MM.1S (cell line): Measurements from ENCODE around the gene TMEM121.

Experiments used
- DNase-seq: peaks from one replicate; pipeline ENCODE4 v3.0.0-alpha.2; 2015
- H2AFZ ChIP-seq: fragments of 300-600 bp; sonication (generic); 2 replicates; pipeline ENCODE4 v1.6.0; 2016; ENCODE audit warnings: antibody characterized with exemption, low read length
- H3F3A ChIP-seq: fragments of 300-600 bp; sonication (generic); 2 replicates; pipeline ENCODE4 v1.6.1; 2016; ENCODE audit warnings: mild to moderate bottlenecking, antibody characterized with exemption, low read length, moderate library complexity, mixed read lengths; ENCODE audit not compliant: insufficient read depth
- H3K27ac ChIP-seq: fragments of 300-600 bp; sonication (generic); 2 replicates; pipeline ENCODE4 v1.5.1; 2016; ENCODE audit warnings: mild to moderate bottlenecking, low read length
- H3K27me3 ChIP-seq: fragments of 300-600 bp; sonication (generic); replicated peaks from 2 replicates; pipeline ENCODE4 v1.6.0; 2016; ENCODE audit warnings: low read length; ENCODE audit not compliant: insufficient read depth
- H3K36me3 ChIP-seq: fragments of 300-600 bp; sonication (generic); replicated peaks from 2 replicates; pipeline ENCODE4 v1.6.1; 2016; ENCODE audit warnings: mild to moderate bottlenecking, low read length, mixed read lengths; ENCODE audit not compliant: insufficient read depth
- H3K4me1 ChIP-seq: fragments of 300-600 bp; sonication (generic); 2 replicates; pipeline ENCODE4 v1.6.1; 2016; ENCODE audit warnings: low read length, mixed read lengths
- H3K4me2 ChIP-seq: fragments of 300-600 bp; sonication (generic); 2 replicates; pipeline ENCODE4 v1.6.0; 2016; ENCODE audit warnings: low read depth, low read length
- H3K4me3 ChIP-seq: fragments of 300-600 bp; sonication (generic); 2 replicates; pipeline ENCODE4 v1.5.1; 2016; ENCODE audit warnings: low read length, mixed read lengths
- H3K79me2 ChIP-seq: fragments of 300-600 bp; sonication (generic); 2 replicates; pipeline ENCODE4 v1.6.1; 2016; ENCODE audit warnings: mixed run types, low read length, mixed read lengths
- H3K9ac ChIP-seq: fragments of 300-600 bp; sonication (generic); 2 replicates; pipeline ENCODE4 v1.6.1; 2016; ENCODE audit warnings: low read length, mixed read lengths
- H3K9me2 ChIP-seq: fragments of 300-600 bp; sonication (generic); replicated peaks from 2 replicates; pipeline ENCODE4 v1.6.1; 2016; ENCODE audit warnings: mild to moderate bottlenecking, low read length, mixed read lengths; ENCODE audit not compliant: insufficient read depth
- H3K9me3 ChIP-seq: fragments of 300-600 bp; sonication (generic); replicated peaks from 2 replicates; pipeline ENCODE4 v1.6.1; 2016; ENCODE audit warnings: mild to moderate bottlenecking, low read length, mixed read lengths; ENCODE audit not compliant: insufficient read depth
- H4K20me1 ChIP-seq: fragments of 300-600 bp; sonication (generic); 2 replicates; pipeline ENCODE4 v1.6.1; 2016; ENCODE audit warnings: mild to moderate bottlenecking, low read length, moderate library complexity, mixed read lengths; ENCODE audit not compliant: insufficient read depth
- EZH2 ChIP-seq: fragments of 300-600 bp; sonication (generic); optimal IDR thresholded peaks from 2 replicates; pipeline ENCODE3; 2017; ENCODE audit warnings: low read depth, mild to moderate bottlenecking, antibody characterized with exemption, low read length, mixed read lengths
- EZH2phosphoT487 ChIP-seq: fragments of 300-600 bp; sonication (generic); IDR thresholded peaks from 2 replicates; pipeline ENCODE4 v1.6.1; 2018; ENCODE audit warnings: antibody characterized with exemption, low read length
- TF ChIP-seq, protein P1 (sequence below): fragments of 300-600 bp; sonication (generic); IDR thresholded peaks from 2 replicates; pipeline ENCODE4 v1.5.1; 2016; ENCODE audit warnings: antibody characterized with exemption, low read length, mixed read lengths

TMEM121 gene

DNA sequence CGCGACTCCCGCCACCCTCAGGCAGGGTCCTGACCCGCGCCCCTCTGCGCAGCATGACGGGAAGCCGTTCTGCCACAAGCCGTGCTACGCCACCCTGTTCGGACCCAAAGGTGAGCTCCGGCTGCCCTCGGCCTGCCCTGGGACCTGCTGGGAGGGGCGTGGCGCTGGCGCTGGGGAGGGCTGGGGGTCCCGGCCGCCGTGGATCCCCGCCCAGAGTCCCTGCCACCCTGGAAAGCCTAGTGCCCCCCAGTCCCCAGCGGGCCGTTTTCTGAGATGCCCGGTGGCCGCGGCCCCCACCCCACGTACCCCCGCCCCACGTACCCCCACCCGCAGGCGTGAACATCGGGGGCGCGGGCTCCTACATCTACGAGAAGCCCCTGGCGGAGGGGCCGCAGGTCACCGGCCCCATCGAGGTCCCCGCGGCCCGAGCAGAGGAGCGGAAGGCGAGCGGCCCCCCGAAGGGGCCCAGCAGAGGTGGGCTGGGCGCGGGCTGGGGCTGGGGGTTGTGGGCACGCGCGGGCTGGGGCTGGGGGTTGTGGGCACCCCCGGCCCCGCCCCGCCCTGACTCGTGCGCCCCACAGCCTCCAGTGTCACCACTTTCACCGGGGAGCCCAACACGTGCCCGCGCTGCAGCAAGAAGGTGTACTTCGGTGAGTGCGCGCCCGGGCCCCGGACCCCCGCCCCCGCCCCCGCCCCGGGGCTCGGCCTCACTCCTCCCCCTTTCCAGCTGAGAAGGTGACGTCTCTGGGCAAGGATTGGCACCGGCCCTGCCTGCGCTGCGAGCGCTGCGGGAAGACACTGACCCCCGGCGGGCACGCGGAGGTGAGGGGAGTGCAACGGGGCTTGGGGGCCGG is 47.8 kb upstream of the TMEM121 start:
- Histone ChIP-seq H3F3A (no peaks in the 10 kb centered on the region), H3K27ac (no peak overlapping the region), H3K4me1 (peaks cover 6% of the 10 kb centered on the region; the same call in 1 of the 2 replicates), H2AFZ (no peak overlapping the region), H4K20me1 (no peaks in the 10 kb centered on the region), H3K4me2 (no peak overlapping the region), H3K9me2 (no peaks in the 10 kb centered on the region), H3K4me3 (no peak overlapping the region), H3K79me2 (no peaks in the 10 kb centered on the region), H3K9ac (no peak overlapping the region), H3K9me3 (no peaks in the 10 kb centered on the region), H3K27me3 (peaks cover 43% of the 10 kb centered on the region), H3K36me3 (no peaks in the 10 kb centered on the region)
- no peak for TF ChIP-seq EZH2phosphoT487
- TF ChIP-seq EZH2: no peak
- TF ChIP-seq, protein P1, sequence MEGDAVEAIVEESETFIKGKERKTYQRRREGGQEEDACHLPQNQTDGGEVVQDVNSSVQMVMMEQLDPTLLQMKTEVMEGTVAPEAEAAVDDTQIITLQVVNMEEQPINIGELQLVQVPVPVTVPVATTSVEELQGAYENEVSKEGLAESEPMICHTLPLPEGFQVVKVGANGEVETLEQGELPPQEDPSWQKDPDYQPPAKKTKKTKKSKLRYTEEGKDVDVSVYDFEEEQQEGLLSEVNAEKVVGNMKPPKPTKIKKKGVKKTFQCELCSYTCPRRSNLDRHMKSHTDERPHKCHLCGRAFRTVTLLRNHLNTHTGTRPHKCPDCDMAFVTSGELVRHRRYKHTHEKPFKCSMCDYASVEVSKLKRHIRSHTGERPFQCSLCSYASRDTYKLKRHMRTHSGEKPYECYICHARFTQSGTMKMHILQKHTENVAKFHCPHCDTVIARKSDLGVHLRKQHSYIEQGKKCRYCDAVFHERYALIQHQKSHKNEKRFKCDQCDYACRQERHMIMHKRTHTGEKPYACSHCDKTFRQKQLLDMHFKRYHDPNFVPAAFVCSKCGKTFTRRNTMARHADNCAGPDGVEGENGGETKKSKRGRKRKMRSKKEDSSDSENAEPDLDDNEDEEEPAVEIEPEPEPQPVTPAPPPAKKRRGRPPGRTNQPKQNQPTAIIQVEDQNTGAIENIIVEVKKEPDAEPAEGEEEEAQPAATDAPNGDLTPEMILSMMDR: no peak
- DNase-seq: no peak

DNA sequence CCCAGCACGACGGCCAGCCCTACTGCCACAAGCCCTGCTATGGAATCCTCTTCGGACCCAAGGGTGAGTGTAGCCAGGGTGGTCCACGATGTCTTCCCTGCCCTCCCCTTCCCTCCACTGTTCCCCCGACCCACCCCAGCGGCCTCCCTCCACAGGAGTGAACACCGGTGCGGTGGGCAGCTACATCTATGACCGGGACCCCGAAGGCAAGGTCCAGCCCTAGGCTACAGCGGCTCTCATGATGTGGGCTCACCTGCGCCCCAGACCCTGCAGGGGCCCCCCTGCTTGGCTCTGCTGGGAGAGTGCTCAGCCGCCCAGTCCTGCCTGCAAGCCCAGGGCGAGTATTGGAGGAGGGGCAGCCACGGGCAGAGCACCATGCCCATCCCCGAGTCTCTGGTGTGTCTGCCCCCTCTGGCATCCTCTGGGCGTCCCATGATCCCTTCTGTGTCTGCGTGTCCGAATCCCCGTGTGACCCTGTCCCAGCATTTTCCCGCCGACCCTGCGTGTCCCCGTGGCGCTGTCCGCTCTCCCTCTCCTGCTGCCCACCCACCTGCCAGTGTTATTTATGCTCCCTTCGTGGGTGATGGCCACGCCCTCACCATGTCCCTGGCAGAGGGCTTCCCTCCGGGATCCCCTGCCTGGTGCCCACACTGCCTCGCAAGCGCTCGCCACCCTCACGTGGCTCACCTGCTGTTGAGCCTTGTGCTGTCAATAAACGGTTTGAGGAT is 46.8 kb upstream of the TMEM121 start:
- H2AFZ ChIP-seq: no peak overlapping the region
- peaks cover 43% of the 10 kb centered on the region for H3K27me3 ChIP-seq
- no peak overlapping the region for H3K4me2 ChIP-seq
- DNase-seq: no peak
- H3K9me3 ChIP-seq: no peaks in the 10 kb centered on the region
- no peaks in the 10 kb centered on the region for H3F3A ChIP-seq
- TF ChIP-seq EZH2phosphoT487 (no peak), EZH2 (no peak)
- TF ChIP-seq, protein P1: no peak
- H3K4me3 ChIP-seq: no peak overlapping the region
- no peak overlapping the region for H3K9ac ChIP-seq
- H4K20me1 ChIP-seq: no peaks in the 10 kb centered on the region
- no peaks in the 10 kb centered on the region for H3K36me3 ChIP-seq
- no peaks in the 10 kb centered on the region for H3K79me2 ChIP-seq
- H3K9me2 ChIP-seq: no peaks in the 10 kb centered on the region
- peaks cover 6% of the 10 kb centered on the region; the same call in 1 of the 2 replicates for H3K4me1 ChIP-seq
- no peak overlapping the region for H3K27ac ChIP-seq

DNA sequence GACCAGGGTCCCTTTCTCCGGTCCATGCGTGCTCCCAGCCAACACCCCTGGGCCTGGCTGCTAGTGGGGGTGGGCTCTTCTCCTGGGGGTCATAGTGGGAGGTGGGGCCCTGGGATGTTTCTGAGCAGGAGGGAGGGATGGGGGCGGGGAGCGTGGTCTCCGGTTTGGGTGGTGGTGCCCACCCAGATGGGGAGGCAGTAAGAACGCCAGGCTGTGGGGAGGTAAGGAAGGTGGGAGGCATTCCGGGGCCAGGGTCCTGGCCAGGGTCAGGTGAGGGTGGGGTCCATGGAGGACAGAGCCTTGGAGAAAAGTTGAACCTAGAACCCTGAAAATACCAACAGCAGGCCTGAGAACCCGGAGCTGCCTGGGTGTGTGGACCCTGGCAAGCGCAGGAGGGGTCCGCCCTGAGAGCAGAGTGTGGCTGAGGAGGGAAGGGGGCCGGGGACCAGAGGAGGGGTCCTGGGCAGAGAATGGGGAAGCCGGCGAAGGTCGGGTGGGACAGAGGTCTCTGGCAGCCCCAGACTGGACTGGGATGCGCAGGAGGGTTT is 46.1 kb upstream of the TMEM121 start:
- TF ChIP-seq EZH2phosphoT487 (no peak), EZH2 (no peak)
- TF ChIP-seq, protein P1: no peak
- Histone ChIP-seq H3F3A (no peaks in the 10 kb centered on the region), H3K4me1 (peaks cover 6% of the 10 kb centered on the region; the same call in 1 of the 2 replicates), H3K27ac (no peak overlapping the region), H2AFZ (no peak overlapping the region), H3K36me3 (no peaks in the 10 kb centered on the region), H3K4me3 (no peak overlapping the region), H3K9me3 (no peaks in the 10 kb centered on the region), H3K9me2 (no peaks in the 10 kb centered on the region), H3K27me3 (peaks cover 40% of the 10 kb centered on the region), H4K20me1 (no peaks in the 10 kb centered on the region), H3K4me2 (no peak overlapping the region), H3K9ac (no peak overlapping the region), H3K79me2 (no peaks in the 10 kb centered on the region)
- no peak for DNase-seq
